WTC11 (cell line): ENCODE measurements around the gene ATXN10.

Experiments
- CTCF ChIP-seq: fragments of 200-600 bp; IDR thresholded peaks from 2 replicates; pipeline ENCODE4 v1.8.0; 2022; ENCODE audit warnings: antibody characterized with exemption
- TF ChIP-seq, protein P1 (sequence below): sonication (generic); formaldehyde crosslinking; IDR thresholded peaks from 2 replicates; pipeline ENCODE4 v1.8.1; 2023; ENCODE audit warnings: mild to moderate bottlenecking, missing genetic modification reagents, borderline replicate concordance

- TF ChIP-seq CTCF, result no peak
- TF ChIP-seq, protein P1, sequence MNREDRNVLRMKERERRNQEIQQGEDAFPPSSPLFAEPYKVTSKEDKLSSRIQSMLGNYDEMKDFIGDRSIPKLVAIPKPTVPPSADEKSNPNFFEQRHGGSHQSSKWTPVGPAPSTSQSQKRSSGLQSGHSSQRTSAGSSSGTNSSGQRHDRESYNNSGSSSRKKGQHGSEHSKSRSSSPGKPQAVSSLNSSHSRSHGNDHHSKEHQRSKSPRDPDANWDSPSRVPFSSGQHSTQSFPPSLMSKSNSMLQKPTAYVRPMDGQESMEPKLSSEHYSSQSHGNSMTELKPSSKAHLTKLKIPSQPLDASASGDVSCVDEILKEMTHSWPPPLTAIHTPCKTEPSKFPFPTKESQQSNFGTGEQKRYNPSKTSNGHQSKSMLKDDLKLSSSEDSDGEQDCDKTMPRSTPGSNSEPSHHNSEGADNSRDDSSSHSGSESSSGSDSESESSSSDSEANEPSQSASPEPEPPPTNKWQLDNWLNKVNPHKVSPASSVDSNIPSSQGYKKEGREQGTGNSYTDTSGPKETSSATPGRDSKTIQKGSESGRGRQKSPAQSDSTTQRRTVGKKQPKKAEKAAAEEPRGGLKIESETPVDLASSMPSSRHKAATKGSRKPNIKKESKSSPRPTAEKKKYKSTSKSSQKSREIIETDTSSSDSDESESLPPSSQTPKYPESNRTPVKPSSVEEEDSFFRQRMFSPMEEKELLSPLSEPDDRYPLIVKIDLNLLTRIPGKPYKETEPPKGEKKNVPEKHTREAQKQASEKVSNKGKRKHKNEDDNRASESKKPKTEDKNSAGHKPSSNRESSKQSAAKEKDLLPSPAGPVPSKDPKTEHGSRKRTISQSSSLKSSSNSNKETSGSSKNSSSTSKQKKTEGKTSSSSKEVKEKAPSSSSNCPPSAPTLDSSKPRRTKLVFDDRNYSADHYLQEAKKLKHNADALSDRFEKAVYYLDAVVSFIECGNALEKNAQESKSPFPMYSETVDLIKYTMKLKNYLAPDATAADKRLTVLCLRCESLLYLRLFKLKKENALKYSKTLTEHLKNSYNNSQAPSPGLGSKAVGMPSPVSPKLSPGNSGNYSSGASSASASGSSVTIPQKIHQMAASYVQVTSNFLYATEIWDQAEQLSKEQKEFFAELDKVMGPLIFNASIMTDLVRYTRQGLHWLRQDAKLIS (CRISPR knock-in tag), result no peak
Measured at GRCh38 chr22:45781966-45782365, 110.3 kb downstream of the ATXN10 start.
